SKM-1 (cell line): Measurements from ENCODE around the gene AUNIP.
A peak's percentile ranks its signal among the peaks of the same experiment; 100 is the strongest.
"Not testable (repeated sequence)": the region's sequence is repeated elsewhere in the genome, so short reads cannot be mapped to it uniquely, and the experiment has no call there.

ENCODE experiments used
- DNase-seq: peaks from one replicate; lab custom pipeline; 2025; ENCODE audit not compliant: unreplicated experiment; lab: John Stamatoyannopoulos, UW

AUNIP gene

GRCh38 chr1:25867210-25867991, 8.1 kb upstream of the AUNIP start:
- no peak for DNase-seq

- DNase-seq: no peak
Observed at GRCh38 chr1:25866288-25866687, 7.0 kb upstream of the AUNIP start.

- no peak for DNase-seq
Observed at GRCh38 chr1:25864434-25864833, 5.2 kb upstream of the AUNIP start.

- no peak for DNase-seq
Observed at GRCh38 chr1:25863486-25864262, 4.4 kb upstream of the AUNIP start.

GRCh38 chr1:25862785-25863485, 3.7 kb upstream of the AUNIP start:
- DNase-seq: no peak

GRCh38 chr1:25861316-25862286, 2.3 kb upstream of the AUNIP start:
- peak; percentile 81 for DNase-seq

- DNase-seq: peak; percentile 35
Observed at GRCh38 chr1:25858494-25858893, 763 bp downstream of the AUNIP start.

- no peak for DNase-seq
Observed at GRCh38 chr1:25856856-25857255, 2.4 kb downstream of the AUNIP start.

GRCh38 chr1:25854554-25854953, 4.7 kb downstream of the AUNIP start:
- DNase-seq: no peak

- DNase-seq: no peak
Observed at GRCh38 chr1:25848531-25848930, 10.7 kb downstream of the AUNIP start.

- DNase-seq: no peak
Observed at GRCh38 chr1:25847929-25848328, 11.3 kb downstream of the AUNIP start.

- DNase-seq: no peak
Observed at GRCh38 chr1:25845664-25846063, 13.6 kb downstream of the AUNIP start.

- DNase-seq: no peak
Observed at GRCh38 chr1:25844536-25845337, 14.5 kb downstream of the AUNIP start.

GRCh38 chr1:25843483-25843882, 15.8 kb downstream of the AUNIP start:
- no peak for DNase-seq

GRCh38 chr1:25839808-25840207, 19.4 kb downstream of the AUNIP start:
- DNase-seq: not testable (repeated sequence)

- DNase-seq: no peak
Observed at GRCh38 chr1:25837262-25837875, 21.9 kb downstream of the AUNIP start.

- DNase-seq: no peak
Observed at GRCh38 chr1:25836695-25837094, 22.6 kb downstream of the AUNIP start.

- no peak for DNase-seq
Observed at GRCh38 chr1:25834894-25835293, 24.4 kb downstream of the AUNIP start.

- no peak for DNase-seq
Observed at GRCh38 chr1:25833158-25833557, 26.1 kb downstream of the AUNIP start.
